Prostate gland (tissue), 2 donors: ENCODE results near the gene RNF167. TPM values are rescaled to one million over a fixed set of nuclear protein-coding genes. Genes with fewer than 3 reads are reported as not detected.

Experiments used
- DNase-seq: peaks from one replicate; pipeline ENCODE4 v3.0.0-alpha.2; 2019; ENCODE audit warnings: low spot score
- H3K27ac ChIP-seq, 2 donors: fragments of 200-600 bp; sonication (generic); 2 replicates each; pipeline ENCODE4 v1.5.1; 2017 to 2019
- H3K27me3 ChIP-seq: fragments of 200-600 bp; sonication (generic); replicated peaks from 2 replicates; pipeline ENCODE4 v1.5.1; 2019; ENCODE audit not compliant: insufficient read depth
- H3K36me3 ChIP-seq, 2 donors: fragments of 200-600 bp; sonication (generic); 1 replicate in 1 of 2; 2 replicates in 1 of 2; pipeline versions ENCODE4 v1.5.1 to v1.8.1; 2017 to 2019
- H3K4me1 ChIP-seq: fragments of 200-600 bp; sonication (generic); replicated peaks from 2 replicates; pipeline ENCODE4 v1.5.1; 2019
- H3K4me3 ChIP-seq, 2 donors: fragments of 200-600 bp; sonication (generic); 2 replicates each; pipeline ENCODE4 v1.5.1; 2017 to 2019
- H3K9me3 ChIP-seq: fragments of 200-600 bp; sonication (generic); 2 replicates; pipeline ENCODE4 v1.5.1; 2017
- POLR2A ChIP-seq: fragments of 450-650 bp; IDR thresholded peaks from one replicate; pipeline ENCODE4 v1.6.1; 2016; ENCODE audit warnings: antibody characterized with exemption, mild to moderate bottlenecking
- POLR2AphosphoS5 ChIP-seq: sonication (generic); formaldehyde crosslinking; IDR thresholded peaks from one replicate; pipeline ENCODE4 v1.6.1; 2017; ENCODE audit warnings: antibody characterized with exemption
- WGBS: methylation state at CpG from one replicate; pipeline ENCODE4 v1.1.5; 2018; 5-methylcytosine and 5-hydroxymethylcytosine counted together
- intact Hi-C: fragments of 100-400 bp; cut with DNase I; formaldehyde crosslinking; loops from one replicate; pipeline ENCODE4 v1.14.2; 2022
- total RNA-seq, 2 donors: library from RNA; depleted of rRNA; stranded (reverse); fragments of >200 nt; gene quantifications; one replicate each; pipeline ENCODE4 v1.1.0, GENCODE V29; 2016
- TF ChIP-seq, protein P1 (sequence below), 4 experiments: fragments of 200-600 bp in 2 of 4; fragments of 450-650 bp in 2 of 4; sonication (generic) in 2 of 4; IDR thresholded peaks; 1 replicate in 3 of 4; 2 replicates in 1 of 4; pipeline ENCODE4 v1.5.1; 2016 to 2019; ENCODE audit warnings: antibody characterized with exemption in 4 of 4, mild to moderate bottlenecking in 2 of 4, moderate library complexity in 2 of 4

The RNF167 gene
- total RNA-seq, 2 donors from 2014 or later = 78.7 to 138 TPM

DNA sequence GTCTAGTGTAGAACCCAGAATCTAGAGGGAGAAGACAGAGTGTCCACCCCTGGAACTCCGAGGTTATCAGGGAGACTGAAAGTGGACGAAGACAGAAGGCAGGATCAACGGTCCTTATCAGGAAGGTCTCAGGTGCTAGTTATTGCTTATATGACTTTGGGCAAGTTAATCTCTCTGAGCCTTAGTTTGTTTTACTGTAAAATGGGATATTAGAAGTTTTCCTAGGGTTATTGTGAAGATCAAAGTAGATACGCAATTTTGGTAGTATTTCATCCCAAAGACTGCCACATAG is 1.2 kb downstream of the RNF167 start:
- peak overlapping the region; percentile 75 to 82 for H3K4me3 ChIP-seq
- intact Hi-C loops = no loop called here
- DNase-seq = no peak
- TF ChIP-seq, protein P1, sequence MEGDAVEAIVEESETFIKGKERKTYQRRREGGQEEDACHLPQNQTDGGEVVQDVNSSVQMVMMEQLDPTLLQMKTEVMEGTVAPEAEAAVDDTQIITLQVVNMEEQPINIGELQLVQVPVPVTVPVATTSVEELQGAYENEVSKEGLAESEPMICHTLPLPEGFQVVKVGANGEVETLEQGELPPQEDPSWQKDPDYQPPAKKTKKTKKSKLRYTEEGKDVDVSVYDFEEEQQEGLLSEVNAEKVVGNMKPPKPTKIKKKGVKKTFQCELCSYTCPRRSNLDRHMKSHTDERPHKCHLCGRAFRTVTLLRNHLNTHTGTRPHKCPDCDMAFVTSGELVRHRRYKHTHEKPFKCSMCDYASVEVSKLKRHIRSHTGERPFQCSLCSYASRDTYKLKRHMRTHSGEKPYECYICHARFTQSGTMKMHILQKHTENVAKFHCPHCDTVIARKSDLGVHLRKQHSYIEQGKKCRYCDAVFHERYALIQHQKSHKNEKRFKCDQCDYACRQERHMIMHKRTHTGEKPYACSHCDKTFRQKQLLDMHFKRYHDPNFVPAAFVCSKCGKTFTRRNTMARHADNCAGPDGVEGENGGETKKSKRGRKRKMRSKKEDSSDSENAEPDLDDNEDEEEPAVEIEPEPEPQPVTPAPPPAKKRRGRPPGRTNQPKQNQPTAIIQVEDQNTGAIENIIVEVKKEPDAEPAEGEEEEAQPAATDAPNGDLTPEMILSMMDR (IDR thresholded peaks at IDR 0.05) = no peak
- no peak for TF ChIP-seq POLR2A
- no peak for TF ChIP-seq POLR2AphosphoS5
- H3K36me3 ChIP-seq = peaks cover 0 to 10% of the 10 kb centered on the region in 2 donors
- peak overlapping the region; percentile 85 to 95 for H3K27ac ChIP-seq
- 53% methylated on average over 4 of the region's 4 CpGs for WGBS
- H3K27me3 ChIP-seq = no peaks in the 10 kb centered on the region
- no peaks in the 10 kb centered on the region for H3K9me3 ChIP-seq
- peaks cover 22% of the 10 kb centered on the region for H3K4me1 ChIP-seq

DNA sequence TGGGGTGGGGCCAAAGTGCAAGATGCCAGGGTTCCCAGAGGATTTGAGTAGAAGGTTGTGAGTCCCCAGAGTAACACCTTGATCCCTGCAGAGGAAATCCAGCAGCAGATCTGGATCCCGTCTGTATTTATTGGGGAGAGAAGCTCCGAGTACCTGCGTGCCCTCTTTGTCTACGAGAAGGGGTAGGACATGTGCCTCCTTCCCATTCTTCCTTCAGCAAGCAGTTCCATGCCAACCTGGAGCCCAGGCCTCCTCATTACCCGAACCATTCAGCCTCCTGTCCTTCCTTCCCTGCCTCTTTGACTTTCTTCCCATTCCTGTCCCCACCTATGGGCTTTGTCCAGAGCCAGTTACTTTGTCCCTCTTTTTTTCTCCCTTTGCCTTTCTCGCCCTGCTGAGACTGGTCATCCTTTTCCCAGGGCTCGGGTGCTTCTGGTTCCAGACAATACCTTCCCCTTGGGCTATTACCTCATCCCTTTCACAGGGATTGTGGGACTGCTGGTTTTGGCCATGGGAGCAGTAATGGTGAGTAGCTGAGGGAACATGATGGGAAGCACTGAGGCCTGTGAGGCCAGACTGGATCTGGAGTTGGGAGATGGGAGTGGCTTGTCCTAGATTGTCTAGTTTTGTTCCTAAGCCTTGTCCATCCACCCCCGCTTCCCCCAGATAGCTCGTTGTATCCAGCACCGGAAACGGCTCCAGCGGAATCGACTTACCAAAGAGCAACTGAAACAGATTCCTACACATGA is 2.9 kb downstream of the RNF167 start:
- TF ChIP-seq POLR2AphosphoS5 (no peak), POLR2A (no peak)
- TF ChIP-seq, protein P1 (IDR thresholded peaks at IDR 0.05) = no peak
- peaks cover 0 to 5% of the 10 kb centered on the region in 2 donors for H3K36me3 ChIP-seq
- H3K9me3 ChIP-seq = no peaks in the 10 kb centered on the region
- H3K27me3 ChIP-seq = no peaks in the 10 kb centered on the region
- intact Hi-C loops = no loop called here
- DNase-seq = no peak
- no peak overlapping the region for H3K4me3 ChIP-seq
- H3K4me1 ChIP-seq = peaks cover 27% of the 10 kb centered on the region
- 72% methylated on average over 13 of the region's 13 CpGs for WGBS
- H3K27ac ChIP-seq = no peak overlapping the region

DNA sequence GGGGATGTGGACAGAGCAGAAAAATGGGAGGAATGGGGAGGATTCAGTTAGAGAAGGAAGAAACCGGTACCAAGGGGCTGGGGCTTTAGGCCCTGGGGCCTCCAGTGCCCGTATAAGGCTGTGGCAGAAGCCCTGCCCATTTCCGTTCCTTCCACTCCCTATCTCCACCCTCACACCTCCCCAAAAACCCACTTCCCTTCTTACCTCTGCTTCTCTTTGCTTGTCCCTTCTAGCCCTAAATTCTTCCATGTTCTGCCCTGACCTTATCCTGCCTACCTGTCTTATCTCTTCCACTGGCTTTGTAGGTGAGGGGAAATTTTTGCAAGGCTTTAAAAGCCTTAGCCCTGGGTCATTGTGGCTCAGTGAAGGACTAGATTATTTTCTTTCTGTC is 4.1 kb downstream of the RNF167 start:
- H3K4me3 ChIP-seq = no peak overlapping the region
- peaks cover 0 to 5% of the 10 kb centered on the region in 2 donors for H3K36me3 ChIP-seq
- intact Hi-C loops = no loop called here
- no peak for DNase-seq
- H3K4me1 ChIP-seq = peaks cover 20% of the 10 kb centered on the region
- no peak overlapping the region for H3K27ac ChIP-seq
- H3K27me3 ChIP-seq = no peaks in the 10 kb centered on the region
- H3K9me3 ChIP-seq = no peaks in the 10 kb centered on the region
- TF ChIP-seq POLR2A (no peak), POLR2AphosphoS5 (no peak)
- TF ChIP-seq, protein P1 (IDR thresholded peaks at IDR 0.05) = no peak
- 32% methylated on average over 3 of the region's 3 CpGs for WGBS

DNA sequence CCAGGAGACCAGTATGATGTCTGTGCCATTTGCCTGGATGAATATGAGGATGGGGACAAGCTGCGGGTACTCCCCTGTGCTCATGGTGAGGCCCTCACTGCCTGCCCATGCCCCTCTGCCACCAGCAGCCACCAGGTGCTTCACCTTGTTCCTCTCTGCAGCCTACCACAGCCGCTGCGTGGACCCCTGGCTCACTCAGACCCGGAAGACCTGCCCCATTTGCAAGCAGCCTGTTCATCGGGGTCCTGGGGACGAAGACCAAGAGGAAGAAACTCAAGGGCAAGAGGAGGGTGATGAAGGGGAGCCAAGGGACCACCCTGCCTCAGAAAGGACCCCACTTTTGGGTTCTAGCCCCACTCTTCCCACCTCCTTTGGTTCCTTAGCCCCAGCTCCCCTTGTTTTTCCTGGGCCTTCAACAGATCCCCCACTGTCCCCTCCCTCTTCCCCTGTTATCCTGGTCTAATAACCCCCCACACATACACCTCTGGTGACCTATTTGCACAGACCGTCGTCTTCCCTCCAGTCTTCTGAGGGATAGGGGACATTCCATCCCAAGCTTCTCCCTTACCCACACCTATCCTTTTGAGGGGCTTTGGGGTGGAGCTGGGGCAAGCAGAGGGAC is 4.6 kb downstream of the RNF167 start:
- no peak overlapping the region for H3K4me3 ChIP-seq
- TF ChIP-seq POLR2A (no peak), POLR2AphosphoS5 (no peak)
- TF ChIP-seq, protein P1 (IDR thresholded peaks at IDR 0.05) = no peak
- DNase-seq = no peak
- 53% methylated on average over 8 of the region's 8 CpGs for WGBS
- peak overlapping the region in 1 of 2 donors; percentile 96 for H3K27ac ChIP-seq
- intact Hi-C loops = loop anchor here (5.0 kb wide), 1 partner anchor 43 kb away; the partner anchor contains the start of gene CAMTA2
- H3K36me3 ChIP-seq = peaks cover 0 to 5% of the 10 kb centered on the region in 2 donors
- H3K9me3 ChIP-seq = no peaks in the 10 kb centered on the region
- H3K27me3 ChIP-seq = no peaks in the 10 kb centered on the region
- peaks cover 20% of the 10 kb centered on the region for H3K4me1 ChIP-seq
